ENCODE measurements around the gene PTPRG. TPM values are rescaled to one million over a fixed set of nuclear protein-coding genes. Genes with fewer than 3 reads are reported as not detected.

PTPRG gene
- total RNA-seq, 1 experiment from 2014 or later = 69.3 TPM

- no peak overlapping the region for H2AFZ ChIP-seq (ENCODE audit: low read length)
- H3K27me3 ChIP-seq (ENCODE audit: insufficient read depth, low read length) = no peaks in the 10 kb centered on the region
- TF ChIP-seq CTCF (conservative IDR thresholded peaks at IDR 0.05) = no peak
- H3K4me1 ChIP-seq (ENCODE audit: insufficient read depth, low read length) = peaks cover 16% of the 10 kb centered on the region; the same call in 1 of the 2 replicates
- no peaks in the 10 kb centered on the region for H3K9me3 Mint-ChIP-seq
- no peaks in the 10 kb centered on the region for H3K9me3 ChIP-seq (ENCODE audit: control insufficient read depth, low read depth, low read length)
- no peaks in the 10 kb centered on the region for H3K23me2 ChIP-seq (ENCODE audit: insufficient read length, low read depth, low read length, poor library complexity, severe bottlenecking)
- H3K23ac ChIP-seq (ENCODE audit: insufficient read length, low read depth, low read length) = no peak overlapping the region
- H4K20me1 ChIP-seq (ENCODE audit: control insufficient read depth, insufficient read depth, insufficient read length) = no peaks in the 10 kb centered on the region
- DNase-seq = no peak
- no peak overlapping the region for H2BK20ac ChIP-seq (ENCODE audit: low read depth, low read length, poor library complexity, severe bottlenecking)
- H2BK120ac ChIP-seq (ENCODE audit: low read depth, low read length, poor library complexity, severe bottlenecking) = no peak overlapping the region
- H3K4ac ChIP-seq (ENCODE audit: low read depth, low read length) = no peak overlapping the region
- H2BK15ac ChIP-seq (ENCODE audit: low read depth, low read length) = no peak overlapping the region
- H3T11ph ChIP-seq (ENCODE audit: low read length) = no peak overlapping the region
- H3K27ac Mint-ChIP-seq = no peak overlapping the region
- no peak overlapping the region for H2BK5ac ChIP-seq (ENCODE audit: insufficient read length, low read length)
- H2BK12ac ChIP-seq (ENCODE audit: insufficient read length, low read depth, low read length) = no peak overlapping the region
- H3K56ac ChIP-seq (ENCODE audit: insufficient read length, low read depth, low read length) = no peak overlapping the region
- WGBS (ENCODE audit: extremely low coverage, insufficient read length, low lambda C conversion rate) = no CpG with 5 or more reads among the region's 1 CpG
- no peaks in the 10 kb centered on the region for H3K36me3 Mint-ChIP-seq (ENCODE audit: insufficient read depth in 1 of 3, low read depth in 3 of 3)
- H3K4me2 ChIP-seq (ENCODE audit: insufficient read depth, insufficient read length, low read length) = no peak overlapping the region
- peaks cover 6% of the 10 kb centered on the region for H3K79me1 ChIP-seq (ENCODE audit: insufficient read depth, low read depth, low read length, poor library complexity, severe bottlenecking)
- H3K14ac ChIP-seq (ENCODE audit: insufficient read depth, low read length) = no peak overlapping the region
- no peaks in the 10 kb centered on the region for H3K27me3 Mint-ChIP-seq (ENCODE audit: low read depth)
- no peak overlapping the region for H4K8ac ChIP-seq (replicated peaks; ENCODE audit: insufficient read length, low read depth, low read length)
- H3K4me1 Mint-ChIP-seq = peaks cover 50 to 59% of the 10 kb centered on the region in 2 experiments
- no peak overlapping the region for H3K27ac ChIP-seq (ENCODE audit: insufficient read length, low read depth, low read length)
- H4K91ac ChIP-seq (ENCODE audit: insufficient read length, low read depth, low read length) = no peak overlapping the region
- H4K5ac ChIP-seq (ENCODE audit: insufficient read length, low read depth, low read length) = no peak overlapping the region
- no peak overlapping the region for H2AK5ac ChIP-seq (ENCODE audit: insufficient read length, low read length)
- H3K79me2 ChIP-seq (ENCODE audit: insufficient read depth, low read length) = peaks cover 13% of the 10 kb centered on the region; the same call in 1 of the 2 replicates
- H3K4me3 Mint-ChIP-seq = no peak overlapping the region
- no peak overlapping the region for H3K9ac ChIP-seq (ENCODE audit: extremely low read depth, insufficient read length, low read length)
- no peak overlapping the region for H3K18ac ChIP-seq (ENCODE audit: insufficient read length, low read depth, low read length)
These were observed 347.0 kb downstream of the PTPRG start for GRCh38 chr3:61908382-61908781.
